ENCODE measurements around the gene LILRA2. TPM values are rescaled to one million over a fixed set of nuclear protein-coding genes. Genes with fewer than 3 reads are reported as not detected.
"Not testable (repeated sequence)": the region's sequence is repeated elsewhere in the genome, so short reads cannot be mapped to it uniquely, and the experiment has no call there.

Gene LILRA2
- total RNA-seq, 3 donors from 2014 or later: 0.66 to 6.9 (median 4.2) TPM

GRCh38 chr19:54594737-54595136, 21.1 kb downstream of the LILRA2 start:
- Histone ChIP-seq H3K4me3 (no peak overlapping the region), H3K9me3 (peaks cover 4 to 21% of the 10 kb centered on the region in 2 donors), H3K27ac (no peak overlapping the region), H3K4me1 (no peaks in the 10 kb centered on the region), H3K36me3 (no peaks in the 10 kb centered on the region), H3K27me3 (peaks cover 0 to 10% of the 10 kb centered on the region in 2 donors)
- intact Hi-C loops (cut with DNase I; ENCODE audit: low total_unique reads): no loop called here
- DNase-seq (ENCODE audit: low spot score in 2 of 2): no peak
- TF ChIP-seq POLR2A (IDR thresholded peaks at IDR 0.05): no peak
- no peak for TF ChIP-seq POLR2AphosphoS5 (IDR thresholded peaks at IDR 0.05)

DNA sequence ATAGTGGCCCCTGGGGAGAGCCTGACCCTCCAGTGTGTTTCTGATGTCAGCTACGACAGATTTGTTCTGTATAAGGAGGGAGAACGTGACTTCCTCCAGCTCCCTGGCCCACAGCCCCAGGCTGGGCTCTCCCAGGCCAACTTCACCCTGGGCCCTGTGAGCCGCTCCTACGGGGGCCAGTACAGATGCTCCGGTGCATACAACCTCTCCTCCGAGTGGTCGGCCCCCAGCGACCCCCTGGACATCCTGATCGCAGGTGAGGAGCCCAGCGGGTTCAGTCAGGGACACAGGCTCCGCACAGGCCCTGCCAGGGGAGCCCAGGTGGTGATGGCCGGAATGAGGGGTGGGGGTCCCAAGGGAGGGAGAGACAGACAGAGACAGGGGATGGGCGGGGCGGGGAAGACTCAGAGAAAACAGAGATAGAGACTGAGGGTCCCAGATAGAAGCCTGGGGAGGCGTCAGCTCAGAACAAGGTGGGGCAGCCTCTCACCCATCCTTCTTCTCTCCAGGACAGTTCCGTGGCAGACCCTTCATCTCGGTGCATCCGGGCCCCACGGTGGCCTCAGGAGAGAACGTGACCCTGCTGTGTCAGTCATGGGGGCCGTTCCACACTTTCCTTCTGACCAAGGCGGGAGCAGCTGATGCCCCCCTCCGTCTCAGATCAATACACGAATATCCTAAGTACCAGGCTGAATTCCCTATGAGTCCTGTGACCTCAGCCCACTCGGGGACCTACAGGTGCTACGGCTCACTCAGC, 22.3 kb downstream of the LILRA2 start:
- H3K4me3 ChIP-seq; H3K4me1 ChIP-seq; H3K36me3 ChIP-seq; DNase-seq (ENCODE audit: low spot score in 2 of 2); H3K27me3 ChIP-seq; H3K27ac ChIP-seq; intact Hi-C loops (cut with DNase I; ENCODE audit: low total_unique reads): not testable (repeated sequence)
- peaks cover 0 to 11% of the 10 kb centered on the region in 2 donors for H3K9me3 ChIP-seq

- TF ChIP-seq CTCF (IDR thresholded peaks at IDR 0.05): no peak
- TF ChIP-seq POLR2A (IDR thresholded peaks at IDR 0.05): no peak
- no peak for TF ChIP-seq POLR2AphosphoS5 (IDR thresholded peaks at IDR 0.05)
- Histone ChIP-seq H3K36me3 (no peaks in the 10 kb centered on the region), H3K27me3 (peaks cover 0 to 3% of the 10 kb centered on the region in 2 donors), H3K9me3 (peaks cover 0 to 5% of the 10 kb centered on the region in 2 donors), H3K4me3 (no peak overlapping the region), H3K4me1 (no peaks in the 10 kb centered on the region), H3K27ac (no peak overlapping the region)
- intact Hi-C loops (cut with DNase I; ENCODE audit: low total_unique reads): no loop called here
- no peak for DNase-seq (ENCODE audit: low spot score in 2 of 2)
These were observed 26.6 kb downstream of the LILRA2 start for GRCh38 chr19:54600212-54600611.

DNA sequence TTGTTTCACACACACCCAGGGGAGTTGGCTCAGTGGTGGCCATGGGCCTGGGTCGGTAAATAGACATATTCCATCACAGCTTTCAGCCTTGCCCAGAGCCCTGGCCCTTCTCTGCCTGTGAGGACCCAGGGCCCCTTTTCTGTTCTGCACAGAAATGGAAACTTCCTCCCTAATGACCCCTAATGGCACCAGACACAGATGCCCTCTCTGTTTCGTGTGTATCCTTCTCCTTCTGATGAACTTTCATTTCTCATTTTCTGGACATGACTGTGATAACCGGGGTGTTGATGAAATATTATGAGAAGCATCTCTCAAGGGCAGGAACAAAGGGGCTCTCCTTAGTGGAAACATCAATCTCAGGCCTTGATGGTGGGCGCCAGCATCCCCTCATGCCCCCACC, 32.6 kb downstream of the LILRA2 start:
- no peak for DNase-seq (ENCODE audit: low spot score in 2 of 2)
- intact Hi-C loops (cut with DNase I; ENCODE audit: low total_unique reads): no loop called here
- peaks cover 10 to 25% of the 10 kb centered on the region in 2 donors for H3K9me3 ChIP-seq
- H3K36me3 ChIP-seq: no peaks in the 10 kb centered on the region
- H3K27me3 ChIP-seq: peaks cover 0 to 3% of the 10 kb centered on the region in 2 donors
- TF ChIP-seq CTCF (IDR thresholded peaks at IDR 0.05) (no peak), POLR2A (IDR thresholded peaks at IDR 0.05) (no peak), POLR2AphosphoS5 (IDR thresholded peaks at IDR 0.05) (no peak)
- H3K4me3 ChIP-seq: no peak overlapping the region
- no peak overlapping the region for H3K27ac ChIP-seq
- no peaks in the 10 kb centered on the region for H3K4me1 ChIP-seq

GRCh38 chr19:54606891-54607784, 33.5 kb downstream of the LILRA2 start:
- TF ChIP-seq POLR2A (IDR thresholded peaks at IDR 0.05): no peak
- TF ChIP-seq CTCF (IDR thresholded peaks at IDR 0.05): no peak
- no peak for TF ChIP-seq POLR2AphosphoS5 (IDR thresholded peaks at IDR 0.05)
- H3K9me3 ChIP-seq: peaks cover 10 to 34% of the 10 kb centered on the region in 2 donors
- DNase-seq (ENCODE audit: low spot score in 2 of 2): no peak
- no peak overlapping the region for H3K4me3 ChIP-seq
- no peaks in the 10 kb centered on the region for H3K4me1 ChIP-seq
- no peaks in the 10 kb centered on the region for H3K36me3 ChIP-seq
- intact Hi-C loops (cut with DNase I; ENCODE audit: low total_unique reads): no loop called here
- no peak overlapping the region for H3K27ac ChIP-seq
- peaks cover 0 to 3% of the 10 kb centered on the region in 2 donors for H3K27me3 ChIP-seq

- Histone ChIP-seq H3K36me3 (no peaks in the 10 kb centered on the region), H3K27me3 (peaks cover 0 to 3% of the 10 kb centered on the region in 2 donors), H3K4me3 (no peak overlapping the region), H3K4me1 (no peaks in the 10 kb centered on the region), H3K27ac (no peak overlapping the region), H3K9me3 (peaks cover 10 to 35% of the 10 kb centered on the region in 2 donors)
- no peak for DNase-seq (ENCODE audit: low spot score in 2 of 2)
- no peak for TF ChIP-seq POLR2A (IDR thresholded peaks at IDR 0.05)
- TF ChIP-seq CTCF (IDR thresholded peaks at IDR 0.05): no peak
- TF ChIP-seq POLR2AphosphoS5 (IDR thresholded peaks at IDR 0.05): no peak
- intact Hi-C loops (cut with DNase I; ENCODE audit: low total_unique reads): no loop called here
These were observed 34.2 kb downstream of the LILRA2 start for GRCh38 chr19:54607785-54608150.

Measured in breast epithelium (tissue), 4 donors.